Uterus (tissue), 4 donors: Measurements from ENCODE around the gene LIN54. TPM values are rescaled to one million over a fixed set of nuclear protein-coding genes. Genes with fewer than 3 reads are reported as not detected.

Experiments used
- DNase-seq, 2 donors: peaks; one replicate each; pipeline ENCODE4 v3.0.0-alpha.2; 2019 to 2020
- H3K27ac ChIP-seq, 2 donors: fragments of 200-600 bp; sonication (generic); 1 replicate in 1 of 2; 2 replicates in 1 of 2; pipeline ENCODE4 v1.5.1; 2016 to 2018
- H3K27me3 ChIP-seq, 2 donors: fragments of 200-600 bp; sonication (generic); one replicate each; pipeline ENCODE4 v1.5.1; 2018 to 2019; ENCODE audit warnings: control low read depth in 1 of 2
- H3K36me3 ChIP-seq, 2 donors: fragments of 200-600 bp; sonication (generic); one replicate each; pipeline ENCODE4 v1.5.1; 2019; ENCODE audit warnings: control low read depth in 1 of 2
- H3K4me1 ChIP-seq, 2 donors: fragments of 200-600 bp; sonication (generic); one replicate each; pipeline ENCODE4 v1.5.1; 2018 to 2019; ENCODE audit warnings: control low read depth in 1 of 2
- H3K4me3 ChIP-seq, 2 donors: fragments of 200-600 bp; sonication (generic); 1 replicate in 1 of 2; 2 replicates in 1 of 2; pipeline ENCODE4 v1.5.1; 2018 to 2019; ENCODE audit warnings: mild to moderate bottlenecking in 1 of 2
- H3K9me3 ChIP-seq, 2 donors: fragments of 200-600 bp; sonication (generic); one replicate each; pipeline ENCODE4 v1.5.1; 2019; ENCODE audit warnings: control low read depth in 1 of 2
- POLR2A ChIP-seq, 2 donors: fragments of 450-650 bp; IDR thresholded peaks; one replicate each; pipeline ENCODE4 v1.6.1; 2016; ENCODE audit warnings: antibody characterized with exemption in 2 of 2, mild to moderate bottlenecking in 1 of 2, moderate library complexity in 1 of 2
- intact Hi-C: fragments of 100-400 bp; cut with DNase I; formaldehyde crosslinking; loops from one replicate; pipeline ENCODE4 v1.15.1; 2023; ENCODE audit warnings: low total_unique reads
- total RNA-seq, 4 donors: library from RNA; depleted of rRNA in 3 of 4; stranded (reverse); fragments of >200 nt in 3 of 4; gene quantifications; one replicate each; pipeline versions ENCODE4 v1.1.0 to v1.2.4, GENCODE V29; 2014 to 2023
- TF ChIP-seq, protein P1 (sequence below), 4 experiments: fragments of 200-600 bp in 2 of 4; fragments of 450-650 bp in 2 of 4; sonication (generic) in 2 of 4; IDR thresholded peaks; one replicate each; pipeline ENCODE4 v1.5.1; 2016 to 2019; ENCODE audit warnings: antibody characterized with exemption in 4 of 4, mild to moderate bottlenecking in 2 of 4, moderate library complexity in 1 of 4
- donor health status: DM: yes; HTN: yes; CAD: no.

LIN54 gene
- total RNA-seq, 4 donors from 2014 or later, result 3.3 to 47.6 (median 20.2) TPM

DNA sequence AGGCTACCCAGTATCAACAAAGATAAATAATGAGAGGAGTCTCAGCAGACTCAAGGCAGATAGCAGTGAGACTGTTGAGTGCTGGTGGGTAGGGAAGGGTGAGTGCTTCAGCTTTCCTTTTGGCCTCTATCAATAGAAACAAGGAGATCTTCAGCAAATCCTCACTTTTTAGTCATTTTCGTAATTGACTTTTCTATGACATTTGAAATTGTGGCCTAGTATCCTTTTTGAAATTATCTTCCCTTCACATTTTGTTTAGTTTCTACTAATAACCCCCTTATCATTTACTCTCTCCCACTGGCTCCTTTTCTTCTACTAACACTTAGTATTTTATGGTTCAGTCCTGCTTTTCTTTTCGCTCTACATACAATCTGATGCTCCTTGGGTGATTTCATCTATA, 44.9 kb downstream of the LIN54 start:
- intact Hi-C loops, result no loop called here
- H3K4me3 ChIP-seq, result no peak overlapping the region
- no peaks in the 10 kb centered on the region for H3K36me3 ChIP-seq
- no peaks in the 10 kb centered on the region for H3K4me1 ChIP-seq
- H3K9me3 ChIP-seq, result no peaks in the 10 kb centered on the region
- no peak for DNase-seq
- no peak overlapping the region for H3K27ac ChIP-seq
- no peaks in the 10 kb centered on the region for H3K27me3 ChIP-seq
- TF ChIP-seq, protein P1, sequence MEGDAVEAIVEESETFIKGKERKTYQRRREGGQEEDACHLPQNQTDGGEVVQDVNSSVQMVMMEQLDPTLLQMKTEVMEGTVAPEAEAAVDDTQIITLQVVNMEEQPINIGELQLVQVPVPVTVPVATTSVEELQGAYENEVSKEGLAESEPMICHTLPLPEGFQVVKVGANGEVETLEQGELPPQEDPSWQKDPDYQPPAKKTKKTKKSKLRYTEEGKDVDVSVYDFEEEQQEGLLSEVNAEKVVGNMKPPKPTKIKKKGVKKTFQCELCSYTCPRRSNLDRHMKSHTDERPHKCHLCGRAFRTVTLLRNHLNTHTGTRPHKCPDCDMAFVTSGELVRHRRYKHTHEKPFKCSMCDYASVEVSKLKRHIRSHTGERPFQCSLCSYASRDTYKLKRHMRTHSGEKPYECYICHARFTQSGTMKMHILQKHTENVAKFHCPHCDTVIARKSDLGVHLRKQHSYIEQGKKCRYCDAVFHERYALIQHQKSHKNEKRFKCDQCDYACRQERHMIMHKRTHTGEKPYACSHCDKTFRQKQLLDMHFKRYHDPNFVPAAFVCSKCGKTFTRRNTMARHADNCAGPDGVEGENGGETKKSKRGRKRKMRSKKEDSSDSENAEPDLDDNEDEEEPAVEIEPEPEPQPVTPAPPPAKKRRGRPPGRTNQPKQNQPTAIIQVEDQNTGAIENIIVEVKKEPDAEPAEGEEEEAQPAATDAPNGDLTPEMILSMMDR (IDR thresholded peaks at IDR 0.05), result no peak
- no peak for TF ChIP-seq POLR2A (IDR thresholded peaks at IDR 0.05)

DNA sequence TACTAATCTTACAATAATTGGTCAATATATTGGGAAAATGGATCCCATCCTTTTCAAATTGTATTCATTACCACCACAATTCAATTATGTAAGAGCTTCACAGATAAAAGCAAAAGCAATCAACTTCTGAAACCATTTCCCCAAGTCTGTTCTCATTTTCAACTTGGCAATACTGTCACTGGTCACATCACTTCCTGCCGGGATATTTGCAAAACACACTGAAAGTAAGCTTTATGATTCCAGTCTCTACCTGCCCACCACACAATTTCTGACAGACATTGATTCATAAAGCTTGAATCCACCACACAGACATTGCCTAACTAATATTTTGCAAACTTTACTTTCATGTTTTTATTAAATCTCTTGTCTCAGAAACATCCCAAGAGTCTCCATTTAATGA, 53.6 kb downstream of the LIN54 start:
- intact Hi-C loops, result no loop called here
- Histone ChIP-seq H3K4me1 (no peaks in the 10 kb centered on the region), H3K36me3 (no peaks in the 10 kb centered on the region), H3K4me3 (no peak overlapping the region), H3K27me3 (no peaks in the 10 kb centered on the region), H3K27ac (no peak overlapping the region), H3K9me3 (no peaks in the 10 kb centered on the region)
- TF ChIP-seq, protein P1 (IDR thresholded peaks at IDR 0.05), result no peak
- TF ChIP-seq POLR2A (IDR thresholded peaks at IDR 0.05), result no peak
- DNase-seq, result no peak

DNA sequence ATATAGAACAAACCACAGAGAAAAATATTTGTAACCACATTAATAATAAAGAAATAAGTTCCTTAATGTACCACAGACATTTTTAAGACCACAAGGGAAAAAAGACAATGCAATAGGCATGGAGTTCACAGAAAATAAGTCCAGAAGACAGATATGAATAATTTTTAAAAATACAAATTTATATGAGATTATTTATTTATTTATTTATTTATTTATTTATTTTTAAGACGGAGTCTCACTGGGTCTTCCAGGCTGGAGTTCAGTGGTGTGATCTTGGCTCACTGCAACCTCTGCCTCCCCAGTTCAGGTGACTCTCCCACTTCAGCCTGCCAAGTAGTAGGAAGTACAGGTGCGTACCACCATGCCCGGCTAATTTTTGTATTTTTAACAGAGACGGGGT, 56.4 kb downstream of the LIN54 start:
- no peak for TF ChIP-seq POLR2A (IDR thresholded peaks at IDR 0.05)
- TF ChIP-seq, protein P1 (IDR thresholded peaks at IDR 0.05), result no peak
- intact Hi-C loops, result no loop called here
- H3K36me3 ChIP-seq, result no peaks in the 10 kb centered on the region
- no peaks in the 10 kb centered on the region for H3K27me3 ChIP-seq
- H3K9me3 ChIP-seq, result no peaks in the 10 kb centered on the region
- H3K4me1 ChIP-seq, result no peaks in the 10 kb centered on the region
- no peak overlapping the region for H3K27ac ChIP-seq
- no peak overlapping the region for H3K4me3 ChIP-seq
- DNase-seq, result no peak

DNA sequence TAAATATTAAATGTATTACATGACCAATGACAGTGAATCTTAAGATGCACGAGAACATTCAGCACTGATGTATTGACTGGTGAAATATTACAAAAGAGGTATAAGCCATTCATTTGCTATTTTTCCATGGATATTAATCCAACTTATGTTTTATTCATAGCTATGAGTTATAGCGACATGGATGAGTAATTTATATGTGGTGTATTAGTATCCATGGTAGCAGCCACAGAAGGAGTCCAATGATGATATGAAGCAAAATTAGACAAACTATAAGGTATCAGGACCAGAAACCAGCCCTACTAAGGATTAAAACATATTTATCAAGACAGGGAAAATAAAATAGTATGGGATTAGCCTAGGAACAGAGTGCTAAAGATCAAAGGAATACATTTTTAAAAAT, 59.4 kb downstream of the LIN54 start:
- no peak overlapping the region for H3K27ac ChIP-seq
- intact Hi-C loops, result no loop called here
- no peaks in the 10 kb centered on the region for H3K9me3 ChIP-seq
- H3K4me3 ChIP-seq, result no peak overlapping the region
- no peak for DNase-seq
- no peak for TF ChIP-seq POLR2A (IDR thresholded peaks at IDR 0.05)
- TF ChIP-seq, protein P1 (IDR thresholded peaks at IDR 0.05), result no peak
- no peaks in the 10 kb centered on the region for H3K36me3 ChIP-seq
- no peaks in the 10 kb centered on the region for H3K4me1 ChIP-seq
- no peaks in the 10 kb centered on the region for H3K27me3 ChIP-seq

DNA sequence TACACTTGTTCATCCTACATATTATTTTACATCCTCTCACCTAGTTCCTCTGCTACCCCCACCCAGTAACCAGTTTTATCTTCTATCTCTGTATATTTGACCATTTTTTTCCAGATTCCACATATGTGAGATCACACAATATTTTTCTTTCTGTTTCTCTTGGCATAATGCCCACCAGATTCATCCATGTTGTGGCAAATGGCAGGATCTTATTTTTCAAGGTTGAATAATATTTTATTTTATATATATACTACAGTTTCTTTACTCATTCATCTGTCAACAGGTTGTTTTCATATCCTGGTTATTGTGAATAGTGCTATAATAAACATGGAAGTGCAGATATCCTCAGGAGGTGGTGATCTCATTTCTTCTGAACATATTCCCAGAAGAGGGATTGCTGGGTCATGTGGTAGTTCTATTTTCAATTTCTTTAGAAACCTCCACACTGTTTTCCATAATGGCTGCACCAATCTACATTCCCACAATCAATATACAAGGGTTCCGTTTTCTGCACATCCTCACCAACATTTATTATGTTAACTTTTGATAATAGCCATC, 61.9 kb downstream of the LIN54 start:
- no peaks in the 10 kb centered on the region for H3K36me3 ChIP-seq
- no peak for DNase-seq
- H3K4me3 ChIP-seq, result no peak overlapping the region
- no peak overlapping the region for H3K27ac ChIP-seq
- H3K4me1 ChIP-seq, result no peaks in the 10 kb centered on the region
- intact Hi-C loops, result no loop called here
- H3K27me3 ChIP-seq, result no peaks in the 10 kb centered on the region
- H3K9me3 ChIP-seq, result no peaks in the 10 kb centered on the region
- no peak for TF ChIP-seq POLR2A (IDR thresholded peaks at IDR 0.05)
- TF ChIP-seq, protein P1 (IDR thresholded peaks at IDR 0.05), result no peak
